K562 (cell line): ENCODE results near the gene CCDC34. TPM values are rescaled to one million over a fixed set of nuclear protein-coding genes. Genes with fewer than 3 reads are reported as not detected.

Experiments
- BRD9 ChIP-seq: fragments of 450-650 bp; IDR thresholded peaks from 2 replicates; pipeline ENCODE4 v1.6.1; 2018; ENCODE audit warnings: low read depth; ENCODE audit not compliant: partially characterized antibody
- CBX5 ChIP-seq: IDR thresholded peaks from 2 replicates; pipeline ENCODE4 v1.6.1; 2014; ENCODE audit warnings: low read depth, borderline replicate concordance
- CCAR2 ChIP-seq: fragments of 200-400 bp; formaldehyde crosslinking; IDR thresholded peaks from 2 replicates; pipeline ENCODE4 v1.6.1; 2017; ENCODE audit warnings: mild to moderate bottlenecking, low read depth, low read length
- E2F5 ChIP-seq: sonication (generic); formaldehyde crosslinking; IDR thresholded peaks from 2 replicates; pipeline ENCODE4 v1.8.0; 2022; ENCODE audit warnings: mild to moderate bottlenecking, missing genetic modification reagents
- HLTF ChIP-seq: fragments of 450-650 bp; IDR thresholded peaks from 2 replicates; pipeline ENCODE4 v1.6.1; 2016
- IRF9 ChIP-seq: fragments of 450-650 bp; IDR thresholded peaks from 2 replicates; pipeline ENCODE4 v1.6.1; 2016; ENCODE audit warnings: missing biosample characterization, missing genetic modification characterization
- KLF16 ChIP-seq: IDR thresholded peaks from 2 replicates; pipeline ENCODE4 v1.6.1; 2016; ENCODE audit warnings: antibody characterized with exemption
- LARP7 ChIP-seq: fragments of 450-650 bp; IDR thresholded peaks from 2 replicates; pipeline ENCODE4 v1.6.1; 2016
- MCM5 ChIP-seq: fragments of 450-650 bp; IDR thresholded peaks from 2 replicates; pipeline ENCODE4 v1.6.1; 2016; ENCODE audit warnings: low read depth
- NCOA6 ChIP-seq: fragments of 450-650 bp; IDR thresholded peaks from 2 replicates; pipeline ENCODE4 v1.6.1; 2017; ENCODE audit warnings: mild to moderate bottlenecking
- RBFOX2 ChIP-seq: fragments of 200-400 bp; formaldehyde crosslinking; IDR thresholded peaks from 2 replicates; pipeline ENCODE4 v1.6.1; 2017; ENCODE audit warnings: low read depth, mild to moderate bottlenecking, low read length, moderate library complexity
- RBM15 ChIP-seq: fragments of 200-400 bp; formaldehyde crosslinking; IDR thresholded peaks from 2 replicates; pipeline ENCODE4 v1.6.1; 2018; ENCODE audit warnings: mild to moderate bottlenecking, low read length, moderate library complexity; ENCODE audit not compliant: insufficient read depth
- SMARCB1 ChIP-seq: IDR thresholded peaks from 2 replicates; pipeline ENCODE4 v1.6.1; 2011; ENCODE audit warnings: improper control_type of control experiment, low read depth; ENCODE audit not compliant: insufficient read length
- SP1 ChIP-seq: sonication (generic); formaldehyde crosslinking; IDR thresholded peaks from 2 replicates; pipeline ENCODE4 v1.8.1; 2022; ENCODE audit warnings: mild to moderate bottlenecking, missing genetic modification reagents
- STAT5B ChIP-seq: fragments of 250-450 bp; sonication (Bioruptor Pico); IDR thresholded peaks from 2 replicates; pipeline ENCODE4 v1.8.0; 2021; ENCODE audit warnings: mild to moderate bottlenecking, inconsistent platforms
- TFAM ChIP-seq: fragments of 250-450 bp; sonication (Bioruptor Pico); conservative IDR thresholded peaks from 2 replicates; pipeline ENCODE4 v1.5.0; 2021; ENCODE audit warnings: mild to moderate bottlenecking, moderate library complexity
- THAP12 ChIP-seq: fragments of 250-450 bp; sonication (Bioruptor Pico); IDR thresholded peaks from 2 replicates; pipeline ENCODE4 v1.9.0; 2021; ENCODE audit warnings: mild to moderate bottlenecking, inconsistent platforms
- WHSC1 ChIP-seq: IDR thresholded peaks from one replicate; pipeline ENCODE4 v1.6.1; 2012; ENCODE audit warnings: low read length, control low read depth, inconsistent platforms
- ZFP1 ChIP-seq: fragments of 450-650 bp; formaldehyde crosslinking; IDR thresholded peaks from 2 replicates; pipeline ENCODE4 v1.4.0; 2020; ENCODE audit warnings: mild to moderate bottlenecking, mixed read lengths
- ZNF232 ChIP-seq: sonication (generic); formaldehyde crosslinking; IDR thresholded peaks from 2 replicates; pipeline ENCODE4 v1.8.0; 2022; ENCODE audit warnings: mild to moderate bottlenecking, missing genetic modification reagents
- ZNF282 ChIP-seq: sonication (generic); formaldehyde crosslinking; IDR thresholded peaks from 2 replicates; pipeline ENCODE4 v1.8.1; 2023; ENCODE audit warnings: missing genetic modification reagents
- polyA plus RNA-seq, 8 experiments: library from polyadenylated mRNA; depleted of rRNA in 4 of 8; stranded (reverse) in 5 of 8; unstranded in 3 of 8; fragments of >200 nt; fragmentation: Nextera tagmentation in 2 of 8; fragmentation: Illumina TruSeq in 1 of 8; extraction: Ambion mirVana in 2 of 8; extraction: Trizol in 1 of 8; gene quantifications; 2 replicates each; pipeline versions ENCODE4 v1.2.1 to v1.2.3, GENCODE V29; 2011 to 2014; ENCODE audit warnings: inconsistent platforms in 1 of 8, missing spikeins in 1 of 8
- total RNA-seq, 7 experiments: library from RNA; depleted of rRNA in 6 of 7; stranded (reverse); fragments of >200 nt in 6 of 7; fragmentation: Illumina TruSeq in 2 of 7; extraction: Trizol in 2 of 7; gene quantifications; 2 replicates each; pipeline versions ENCODE4 v1.2.1 to v1.2.3, GENCODE V29; 2011 to 2021; ENCODE audit warnings: low replicate concordance in 1 of 7
- TF ChIP-seq, protein P1 (sequence below): IDR thresholded peaks from 2 replicates; pipeline ENCODE4 v1.6.1; 2012; ENCODE audit warnings: low read depth, low read length, improper control_type of control experiment, borderline replicate concordance
- TF ChIP-seq, protein P2 (sequence below): fragments of 450-650 bp; IDR thresholded peaks from 2 replicates; pipeline ENCODE4 v1.6.1; 2017; ENCODE audit warnings: mild to moderate bottlenecking, moderate library complexity
- TF ChIP-seq, protein P3 (sequence below): fragments of 450-650 bp; formaldehyde crosslinking; IDR thresholded peaks from 2 replicates; pipeline ENCODE4 v1.4.0; 2020; ENCODE audit warnings: mild to moderate bottlenecking, moderate library complexity

The CCDC34 gene
- total and polyA plus RNA-seq, 9 of the 15 experiments (the other 6 are each of a cell fraction or from before 2014, with no cell fraction given), result 6.2 to 42.0 (median 15.7) TPM

- TF ChIP-seq, protein P1, sequence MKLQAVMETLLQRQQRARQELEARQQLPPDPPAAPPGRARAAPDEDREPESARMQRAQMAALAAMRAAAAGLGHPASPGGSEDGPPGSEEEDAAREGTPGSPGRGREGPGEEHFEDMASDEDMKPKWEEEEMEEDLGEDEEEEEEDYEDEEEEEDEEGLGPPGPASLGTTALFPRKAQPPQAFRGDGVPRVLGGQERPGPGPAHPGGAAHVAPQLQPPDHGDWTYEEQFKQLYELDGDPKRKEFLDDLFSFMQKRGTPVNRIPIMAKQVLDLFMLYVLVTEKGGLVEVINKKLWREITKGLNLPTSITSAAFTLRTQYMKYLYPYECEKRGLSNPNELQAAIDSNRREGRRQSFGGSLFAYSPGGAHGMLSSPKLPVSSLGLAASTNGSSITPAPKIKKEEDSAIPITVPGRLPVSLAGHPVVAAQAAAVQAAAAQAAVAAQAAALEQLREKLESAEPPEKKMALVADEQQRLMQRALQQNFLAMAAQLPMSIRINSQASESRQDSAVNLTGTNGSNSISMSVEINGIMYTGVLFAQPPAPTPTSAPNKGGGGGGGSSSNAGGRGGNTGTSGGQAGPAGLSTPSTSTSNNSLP, result no peak; the same call in 1 of the 2 replicates
- TF ChIP-seq E2F5 (CRISPR knock-in tag), result no peak
- TF ChIP-seq KLF16, result peak; percentile 88
- no peak for TF ChIP-seq ZNF282 (CRISPR knock-in tag)
- TF ChIP-seq IRF9 (tag), result no peak
- no peak for TF ChIP-seq SP1 (CRISPR knock-in tag)
- no peak for TF ChIP-seq ZFP1 (CRISPR knock-in tag)
- no peak for TF ChIP-seq TFAM (CRISPR knock-in tag)
- no peak for TF ChIP-seq BRD9
- no peak for TF ChIP-seq CCAR2
- TF ChIP-seq, protein P2, sequence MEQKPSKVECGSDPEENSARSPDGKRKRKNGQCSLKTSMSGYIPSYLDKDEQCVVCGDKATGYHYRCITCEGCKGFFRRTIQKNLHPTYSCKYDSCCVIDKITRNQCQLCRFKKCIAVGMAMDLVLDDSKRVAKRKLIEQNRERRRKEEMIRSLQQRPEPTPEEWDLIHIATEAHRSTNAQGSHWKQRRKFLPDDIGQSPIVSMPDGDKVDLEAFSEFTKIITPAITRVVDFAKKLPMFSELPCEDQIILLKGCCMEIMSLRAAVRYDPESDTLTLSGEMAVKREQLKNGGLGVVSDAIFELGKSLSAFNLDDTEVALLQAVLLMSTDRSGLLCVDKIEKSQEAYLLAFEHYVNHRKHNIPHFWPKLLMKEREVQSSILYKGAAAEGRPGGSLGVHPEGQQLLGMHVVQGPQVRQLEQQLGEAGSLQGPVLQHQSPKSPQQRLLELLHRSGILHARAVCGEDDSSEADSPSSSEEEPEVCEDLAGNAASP, result no peak
- no peak for TF ChIP-seq MCM5
- no peak for TF ChIP-seq STAT5B (CRISPR knock-in tag)
- no peak for TF ChIP-seq ZNF232 (CRISPR knock-in tag)
- no peak for TF ChIP-seq SMARCB1
- no peak for TF ChIP-seq RBM15
- TF ChIP-seq LARP7, result no peak
- TF ChIP-seq THAP12 (CRISPR knock-in tag), result no peak
- no peak for TF ChIP-seq WHSC1
- no peak for TF ChIP-seq CBX5
- TF ChIP-seq, protein P3, sequence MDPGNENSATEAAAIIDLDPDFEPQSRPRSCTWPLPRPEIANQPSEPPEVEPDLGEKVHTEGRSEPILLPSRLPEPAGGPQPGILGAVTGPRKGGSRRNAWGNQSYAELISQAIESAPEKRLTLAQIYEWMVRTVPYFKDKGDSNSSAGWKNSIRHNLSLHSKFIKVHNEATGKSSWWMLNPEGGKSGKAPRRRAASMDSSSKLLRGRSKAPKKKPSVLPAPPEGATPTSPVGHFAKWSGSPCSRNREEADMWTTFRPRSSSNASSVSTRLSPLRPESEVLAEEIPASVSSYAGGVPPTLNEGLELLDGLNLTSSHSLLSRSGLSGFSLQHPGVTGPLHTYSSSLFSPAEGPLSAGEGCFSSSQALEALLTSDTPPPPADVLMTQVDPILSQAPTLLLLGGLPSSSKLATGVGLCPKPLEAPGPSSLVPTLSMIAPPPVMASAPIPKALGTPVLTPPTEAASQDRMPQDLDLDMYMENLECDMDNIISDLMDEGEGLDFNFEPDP (CRISPR knock-in tag), result no peak
- TF ChIP-seq HLTF, result no peak
- no peak for TF ChIP-seq NCOA6
- no peak for TF ChIP-seq RBFOX2
Observed at GRCh38 chr11:27372164-27372563, 9.1 kb upstream of the CCDC34 start (continued).
